ENCODE data around the gene RUVBL2.

The RUVBL2 gene

DNA sequence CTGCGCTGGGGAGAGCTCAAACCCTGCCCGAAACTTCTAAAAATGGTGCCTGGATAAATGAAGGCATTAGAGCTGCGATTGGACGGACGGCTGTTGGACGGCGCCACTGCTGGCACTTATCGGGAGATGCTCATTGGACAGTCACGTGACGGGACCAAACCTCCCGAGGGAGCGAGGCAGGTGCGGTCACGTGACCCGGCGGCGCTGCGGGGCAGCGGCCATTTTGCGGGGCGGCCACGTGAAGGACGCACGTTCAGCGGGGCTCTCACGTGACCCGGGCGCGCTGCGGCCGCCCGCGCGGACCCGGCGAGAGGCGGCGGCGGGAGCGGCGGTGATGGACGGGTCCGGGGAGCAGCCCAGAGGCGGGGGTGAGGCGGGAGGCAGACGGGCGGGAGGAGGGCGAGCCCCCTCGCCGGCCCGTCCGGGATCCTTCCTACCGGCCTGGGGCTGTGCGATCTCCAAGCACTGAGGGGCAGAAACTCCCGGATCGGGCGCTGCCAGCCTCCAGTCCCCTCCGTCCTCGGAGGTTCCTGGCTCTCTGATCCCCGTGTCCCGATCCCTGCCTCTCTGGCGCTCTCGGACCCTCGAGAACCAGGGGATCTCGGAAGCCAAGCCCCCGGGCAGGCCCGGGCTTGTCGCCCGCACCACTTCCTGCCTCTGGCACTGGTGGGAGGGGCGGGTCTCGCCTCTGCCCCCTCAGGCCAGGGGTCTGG is 38.9 kb upstream of the RUVBL2 start, which contains the start of gene BAX:
TSS of gene BAX (plus strand) at position 281 of the 713 bp plus-strand sequence. CDS start at position 335, 54 bp downstream.
- Histone ChIP-seq H3K27ac (peak within 1 kb of the TSS; percentile 51), H3K36me3 (ENCODE audit: control insufficient read depth, insufficient read depth, low read length) (no peaks in the 10 kb centered on the region), H3K79me2 (no peaks in the 10 kb centered on the region), H3K9me3 (ENCODE audit: control insufficient read depth, low read length) (no peaks in the 10 kb centered on the region), H3K4me1 (peaks cover 4% of the 10 kb centered on the region), H3K9ac (peak within 1 kb of the TSS; percentile 32), H2AFZ (peak within 1 kb of the TSS; percentile 97), H3K4me2 (ENCODE audit: low read length) (peak within 1 kb of the TSS; percentile 95), H3K4me3 (ENCODE audit: low read depth, low read length) (peak within 1 kb of the TSS; percentile 91), H3K27me3 (ENCODE audit: control insufficient read depth, insufficient read depth, low read length) (no peaks in the 10 kb centered on the region)
- TF ChIP-seq CTCF (IDR thresholded peaks at IDR 0.05): no peak

GRCh38 chr19:48955308-48955958 is 38.3 kb upstream of the RUVBL2 start:
- peak overlapping the region; percentile 51 for H3K27ac ChIP-seq
- no peaks in the 10 kb centered on the region for H3K79me2 ChIP-seq
- H3K4me1 ChIP-seq: peaks cover 4% of the 10 kb centered on the region

GRCh38 chr19:48958006-48958405 is 35.7 kb upstream of the RUVBL2 start:
- no peaks in the 10 kb centered on the region for H3K36me3 ChIP-seq (ENCODE audit: control insufficient read depth, insufficient read depth, low read length)
- no peaks in the 10 kb centered on the region for H3K9me3 ChIP-seq (ENCODE audit: control insufficient read depth, low read length)
- H3K9ac ChIP-seq: no peak overlapping the region
- no peak overlapping the region for H2AFZ ChIP-seq
- no peak overlapping the region for H3K4me3 ChIP-seq (ENCODE audit: low read depth, low read length)
- no peak overlapping the region for H3K4me2 ChIP-seq (ENCODE audit: low read length)
- TF ChIP-seq CTCF (IDR thresholded peaks at IDR 0.05): no peak
- H3K4me1 ChIP-seq: peaks cover 10% of the 10 kb centered on the region
- no peak overlapping the region for H3K27ac ChIP-seq
- no peaks in the 10 kb centered on the region for H3K27me3 ChIP-seq (ENCODE audit: control insufficient read depth, insufficient read depth, low read length)
- H3K79me2 ChIP-seq: no peaks in the 10 kb centered on the region

More at GRCh38 chr19:48955308-48955958, 38.3 kb upstream of the RUVBL2 start:
- Histone ChIP-seq H2AFZ (peak overlapping the region; percentile 97), H3K4me3 (ENCODE audit: low read depth, low read length) (peak overlapping the region; percentile 91), H3K4me2 (ENCODE audit: low read length) (peak overlapping the region; percentile 95), H3K9me3 (ENCODE audit: control insufficient read depth, low read length) (no peaks in the 10 kb centered on the region), H3K27me3 (ENCODE audit: control insufficient read depth, insufficient read depth, low read length) (no peaks in the 10 kb centered on the region), H3K9ac (peak overlapping the region; percentile 32), H3K36me3 (ENCODE audit: control insufficient read depth, insufficient read depth, low read length) (no peaks in the 10 kb centered on the region)
- no peak for TF ChIP-seq CTCF (IDR thresholded peaks at IDR 0.05)

GRCh38 chr19:48959341-48960239 is 34.1 kb upstream of the RUVBL2 start:
- Histone ChIP-seq H3K4me3 (ENCODE audit: low read depth, low read length) (no peak overlapping the region), H3K9ac (no peak overlapping the region), H3K79me2 (no peaks in the 10 kb centered on the region), H3K4me2 (ENCODE audit: low read length) (no peak overlapping the region), H3K9me3 (ENCODE audit: control insufficient read depth, low read length) (no peaks in the 10 kb centered on the region), H3K36me3 (ENCODE audit: control insufficient read depth, insufficient read depth, low read length) (no peaks in the 10 kb centered on the region), H3K4me1 (peaks cover 22% of the 10 kb centered on the region), H2AFZ (no peak overlapping the region), H3K27me3 (ENCODE audit: control insufficient read depth, insufficient read depth, low read length) (no peaks in the 10 kb centered on the region), H3K27ac (no peak overlapping the region)
- TF ChIP-seq CTCF (IDR thresholded peaks at IDR 0.05): no peak
